PC-3 (cell line): Measurements from ENCODE around the gene ATAD3B. TPM values are rescaled to one million over a fixed set of nuclear protein-coding genes. Genes with fewer than 3 reads are reported as not detected.
"Not testable (repeated sequence)": the region's sequence is repeated elsewhere in the genome, so short reads cannot be mapped to it uniquely, and the experiment has no call there.

Experiments used
- ATAC-seq: fragments of 200-7000 bp; cut with Tn5 transposase; 2 replicates; pipeline ENCODE4 v1.9.1; 2020; ENCODE audit warnings: mild to moderate bottlenecking, moderate library complexity
- BruUV-seq: library from RNA; stranded (reverse); fragments of 400-500 nt; replicated peaks from 2 replicates; lab custom pipeline; 2021; lab: Mats Ljungman, UMichigan
- CTCF ChIA-PET: fragments of 300-600 bp; sonication (Branson Sonifier 250); formaldehyde crosslinking; loops from one replicate; lab custom pipeline; 2022; ENCODE audit warnings: antibody characterized with exemption; lab: Charles Lee
- POLR2A ChIA-PET: fragments of 300-600 bp; sonication (Branson Sonifier 250); formaldehyde crosslinking; loops from one replicate; lab custom pipeline; 2022; ENCODE audit warnings: antibody characterized with exemption; ENCODE audit not compliant: unreplicated experiment; lab: Charles Lee
- DNase-seq: peaks from one replicate; pipeline ENCODE4 v3.0.0-alpha.2; 2015
- H2AFZ ChIP-seq: fragments of 300-600 bp; sonication (generic); 2 replicates; pipeline ENCODE4 v1.6.0; 2016; ENCODE audit warnings: antibody characterized with exemption, low read length
- H3F3A ChIP-seq: fragments of 300-600 bp; sonication (generic); one replicate; pipeline ENCODE4 v1.6.0; 2017; ENCODE audit warnings: antibody characterized with exemption, low read length, control low read depth, mild to moderate bottlenecking; ENCODE audit not compliant: unreplicated experiment
- H3K27ac ChIP-seq: fragments of 300-600 bp; sonication (generic); 2 replicates; pipeline ENCODE4 v1.5.1; 2016; ENCODE audit warnings: mild to moderate bottlenecking, low read length
- H3K27me3 ChIP-seq: fragments of 300-600 bp; sonication (generic); 2 replicates; pipeline ENCODE4 v1.6.1; 2016; ENCODE audit warnings: low read length, mixed read lengths
- H3K36me3 ChIP-seq: fragments of 300-600 bp; sonication (generic); 2 replicates; pipeline ENCODE4 v1.6.1; 2016; ENCODE audit warnings: low read depth, mixed run types, low read length, mixed read lengths
- H3K4me1 ChIP-seq: fragments of 300-600 bp; sonication (generic); 2 replicates; pipeline ENCODE4 v1.5.1; 2016; ENCODE audit warnings: low read length; ENCODE audit not compliant: insufficient read depth
- H3K4me2 ChIP-seq: fragments of 300-600 bp; sonication (generic); 2 replicates; pipeline ENCODE4 v1.6.0; 2016; ENCODE audit warnings: low read length
- H3K4me3 ChIP-seq: fragments of 300-600 bp; sonication (generic); 2 replicates; pipeline ENCODE4 v1.5.1; 2016; ENCODE audit warnings: mild to moderate bottlenecking, low read length, mixed read lengths
- H3K79me2 ChIP-seq: fragments of 300-600 bp; sonication (generic); 2 replicates; pipeline ENCODE4 v1.6.1; 2017; ENCODE audit warnings: low read length, mixed read lengths
- H3K9ac ChIP-seq: fragments of 300-600 bp; sonication (generic); 2 replicates; pipeline ENCODE4 v1.6.0; 2016; ENCODE audit warnings: mild to moderate bottlenecking, low read length
- H3K9me2 ChIP-seq: fragments of 300-600 bp; sonication (generic); replicated peaks from 2 replicates; pipeline ENCODE4 v1.6.1; 2016; ENCODE audit warnings: mixed run types, low read length, mixed read lengths
- H3K9me3 ChIP-seq: fragments of 300-600 bp; sonication (generic); 2 replicates; pipeline ENCODE4 v1.6.1; 2016; ENCODE audit warnings: low read length, mixed read lengths
- H4K20me1 ChIP-seq: fragments of 300-600 bp; sonication (generic); 2 replicates; pipeline ENCODE4 v1.6.1; 2016; ENCODE audit warnings: low read length, mixed read lengths
- CTCF ChIP-seq: fragments of 300-600 bp; sonication (generic); conservative IDR thresholded peaks from 2 replicates; pipeline ENCODE4 v1.5.1; 2017; ENCODE audit warnings: antibody characterized with exemption, low read depth, mild to moderate bottlenecking, low read length
- EZH2 ChIP-seq: fragments of 300-600 bp; sonication (generic); IDR thresholded peaks from one replicate; pipeline ENCODE4 v1.6.1; 2017; ENCODE audit warnings: antibody characterized with exemption, mild to moderate bottlenecking, low read length; ENCODE audit not compliant: unreplicated experiment
- EZH2phosphoT487 ChIP-seq: fragments of 300-600 bp; sonication (generic); IDR thresholded peaks from 2 replicates; pipeline ENCODE4 v1.6.1; 2018; ENCODE audit warnings: mild to moderate bottlenecking, antibody characterized with exemption, low read length, borderline replicate concordance
- intact Hi-C: fragments of 100-400 bp; cut with micrococcal nuclease; formaldehyde crosslinking; loops from 2 replicates; pipeline ENCODE4 v1.9.0; 2023
- total RNA-seq: library from RNA; depleted of rRNA; stranded (reverse); fragments of >200 nt; gene quantifications from 2 replicates; pipeline ENCODE4 v1.2.3, GENCODE V29; 2014

ATAD3B gene
- total RNA-seq, 1 experiment from 2014 or later: 140 TPM

- ChIA-PET CTCF (no interaction called here), POLR2A (interaction anchor here (0.6 kb wide), 1 partner anchor 49 kb away, joined by 5 read pairs; no protein-coding TSS in a partner anchor)
- TF ChIP-seq CTCF (no peak), EZH2 (no peak), EZH2phosphoT487 (no peak)
- DNase-seq (no peak), ATAC-seq (no peak)
- Histone ChIP-seq H3K27me3 (no peaks in the 10 kb centered on the region), H2AFZ (no peak overlapping the region), H3F3A (no peaks in the 10 kb centered on the region), H3K79me2 (peaks cover 12% of the 10 kb centered on the region), H3K4me3 (no peak overlapping the region), H3K9me3 (no peaks in the 10 kb centered on the region), H3K9me2 (no peaks in the 10 kb centered on the region), H4K20me1 (no peaks in the 10 kb centered on the region), H3K36me3 (no peaks in the 10 kb centered on the region), H3K4me2 (no peak overlapping the region), H3K9ac (no peak overlapping the region), H3K4me1 (peaks cover 19% of the 10 kb centered on the region), H3K27ac (no peak overlapping the region)
- no TSS peak for BruUV-seq
- intact Hi-C loops: no loop called here
Observed at GRCh38 chr1:1507305-1507704, 35.7 kb downstream of the ATAD3B start.

- H3K36me3 ChIP-seq, ATAC-seq, BruUV-seq, POLR2A ChIA-PET, H3K27ac ChIP-seq, CTCF ChIA-PET, H3K4me3 ChIP-seq, H3K9ac ChIP-seq, H3K9me2 ChIP-seq, H3K27me3 ChIP-seq, H3K9me3 ChIP-seq, H3K4me2 ChIP-seq, DNase-seq, H4K20me1 ChIP-seq, H3F3A ChIP-seq, H2AFZ ChIP-seq, intact Hi-C loops: not testable (repeated sequence)
- H3K79me2 ChIP-seq: peaks cover 27% of the 10 kb centered on the region
- peaks cover 19% of the 10 kb centered on the region for H3K4me1 ChIP-seq
Observed at GRCh38 chr1:1508775-1509464, 37.4 kb downstream of the ATAD3B start.

- CTCF ChIA-PET, H3K4me2 ChIP-seq, H3K9me2 ChIP-seq, H3F3A ChIP-seq, H3K4me3 ChIP-seq, H3K9me3 ChIP-seq, POLR2A ChIA-PET, DNase-seq, BruUV-seq, H2AFZ ChIP-seq, ATAC-seq, H3K36me3 ChIP-seq, intact Hi-C loops, H4K20me1 ChIP-seq, H3K27me3 ChIP-seq, H3K9ac ChIP-seq, H3K27ac ChIP-seq: not testable (repeated sequence)
- Histone ChIP-seq H3K4me1 (peaks cover 16% of the 10 kb centered on the region), H3K79me2 (peaks cover 32% of the 10 kb centered on the region)
Observed at GRCh38 chr1:1509465-1509850, 37.9 kb downstream of the ATAD3B start.
